Spleen (tissue), 11 donors: ENCODE results near the gene ASIC4. TPM values are rescaled to one million over a fixed set of nuclear protein-coding genes. Genes with fewer than 3 reads are reported as not detected.

Experiments used
- DNase-seq: peaks from one replicate; pipeline ENCODE4 v3.0.0-alpha.2; 2020
- H3K27ac ChIP-seq, 8 donors: fragments of 200-600 bp; sonication (generic) in 7 of 8; 1 replicate in 4 of 8; 2 replicates in 4 of 8; pipeline versions ENCODE4 v1.5.0 to v1.8.0; 2016 to 2021; ENCODE audit warnings: inconsistent platforms in 4 of 8, mild to moderate bottlenecking in 4 of 8, moderate library complexity in 1 of 8
- H3K27me3 ChIP-seq, 7 donors: fragments of 200-600 bp; sonication (generic) in 6 of 7; replicated peaks in 1 of 7; 1 replicate in 4 of 7; 2 replicates in 3 of 7; pipeline versions ENCODE4 v1.5.0 to v1.8.0; 2016 to 2021; ENCODE audit warnings: inconsistent platforms in 3 of 7, mild to moderate bottlenecking in 1 of 7
- H3K36me3 ChIP-seq, 6 donors: fragments of 200-600 bp; sonication (generic) in 5 of 6; 1 replicate in 4 of 6; 2 replicates in 2 of 6; pipeline versions ENCODE4 v1.5.0 to v1.8.0; 2016 to 2021; ENCODE audit warnings: inconsistent platforms in 2 of 6
- H3K4me1 ChIP-seq, 6 donors: fragments of 200-600 bp; sonication (generic) in 5 of 6; 1 replicate in 3 of 6; 2 replicates in 3 of 6; pipeline versions ENCODE4 v1.5.0 to v1.8.0; 2016 to 2021; ENCODE audit warnings: inconsistent platforms in 3 of 6
- H3K4me3 ChIP-seq, 8 donors: fragments of 200-600 bp; sonication (generic) in 7 of 8; 1 replicate in 4 of 8; 2 replicates in 4 of 8; pipeline versions ENCODE4 v1.5.0 to v1.8.0; 2016 to 2021; ENCODE audit warnings: inconsistent platforms in 4 of 8, mild to moderate bottlenecking in 4 of 8, moderate library complexity in 2 of 8
- H3K9me3 ChIP-seq, 8 donors: fragments of 200-600 bp; sonication (generic) in 7 of 8; 1 replicate in 4 of 8; 2 replicates in 4 of 8; pipeline versions ENCODE4 v1.5.0 to v1.8.0; 2016 to 2021; ENCODE audit warnings: inconsistent platforms in 4 of 8
- CTCF ChIP-seq, 11 experiments: fragments of 200-600 bp in 7 of 11; fragments of 450-650 bp in 4 of 11; sonication (generic) in 4 of 11; IDR thresholded peaks in 8 of 11; conservative IDR thresholded peaks in 3 of 11; 1 replicate in 7 of 11; 2 replicates in 4 of 11; pipeline versions ENCODE4 v1.4.0 to v1.8.0; 2016 to 2021; ENCODE audit warnings: antibody characterized with exemption in 11 of 11, inconsistent platforms in 4 of 11, mild to moderate bottlenecking in 1 of 11
- POLR2A ChIP-seq, 3 donors: fragments of 450-650 bp; IDR thresholded peaks; one replicate each; pipeline ENCODE4 v1.5.1; 2017; ENCODE audit warnings: antibody characterized with exemption in 3 of 3, mild to moderate bottlenecking in 1 of 3
- POLR2AphosphoS5 ChIP-seq, 3 donors: sonication (generic); formaldehyde crosslinking; IDR thresholded peaks; one replicate each; pipeline ENCODE4 v1.5.1; 2017; ENCODE audit warnings: antibody characterized with exemption in 3 of 3
- WGBS, 5 donors: extraction: QIAGEN DNeasy Blood & Tissue Kit in 3 of 5; methylation state at CpG; one replicate each; pipeline versions ENCODE4 v1.1.5 to v1.1.7; 2013 to 2018; 5-methylcytosine and 5-hydroxymethylcytosine counted together
- intact Hi-C: fragments of 100-400 bp; cut with DNase I; formaldehyde crosslinking; loops from one replicate; pipeline ENCODE4 v1.15.0; 2023; ENCODE audit warnings: low total_unique reads
- polyA plus RNA-seq, 3 donors: library from polyadenylated mRNA; stranded (reverse); fragments of 200-250 nt; gene quantifications; one replicate each; pipeline ENCODE4 v1.2.1, GENCODE V29; 2013
- total RNA-seq, 7 donors: library from RNA; depleted of rRNA in 3 of 7; stranded (reverse); fragments of >200 nt in 3 of 7; fragmentation: NEBNext Ultra II Directional in 4 of 7; extraction: Animal tissue kit (Norgen Biotek cat#: 25700) in 4 of 7; gene quantifications; one replicate each; pipeline versions ENCODE4 v1.1.0 to v1.2.1, GENCODE V29; 2016 to 2021
- donor health status: healthy with polysubstance abuse.
- donor health status: DM: no; HTN: no; CAD: no; lungs with moderate emphysema.
- donor health status: DM: no; HTN: no; CAD: no.
- donor health status: Bipolar disorder and iron deficiency.
- donor health status: healthy.
- donor health status: DM: no; HTN: no; CAD: no.
- donor health status: DM: yes; HTN: yes; CAD: no.

The ASIC4 gene
- total and polyA plus RNA-seq, 10 donors = 0.04 to 0.32 (median 0.05) TPM; not detected in 6

- Histone ChIP-seq H3K27ac (no peak overlapping the region), H3K9me3 (no peaks in the 10 kb centered on the region), H3K27me3 (peaks cover 0 to 62% (median 0%) of the 10 kb centered on the region in 7 donors), H3K4me1 (peaks cover 0 to 8% (median 2%) of the 10 kb centered on the region in 6 donors), H3K36me3 (no peaks in the 10 kb centered on the region), H3K4me3 (no peak overlapping the region)
- no peak for DNase-seq
- 73 to 91% (median 80%) methylated on average over 11 of the region's 11 CpGs for WGBS, 5 donors
- intact Hi-C loops = loop anchor here (10.0 kb wide), 1 partner anchor 60 kb away; no protein-coding TSS in a partner anchor
- TF ChIP-seq POLR2AphosphoS5 (IDR thresholded peaks at IDR 0.05) (no peak), POLR2A (IDR thresholded peaks at IDR 0.05) (no peak), CTCF (IDR thresholded peaks at IDR 0.05 in 8 of 11, conservative IDR thresholded peaks at IDR 0.05 in 3 of 11) (no peak)
Observed at GRCh38 chr2:219474285-219475060, 39.8 kb upstream of the ASIC4 start.

- intact Hi-C loops = loop anchor here (10.0 kb wide), 1 partner anchor 60 kb away; no protein-coding TSS in a partner anchor
- no peak for DNase-seq
- no peak for TF ChIP-seq POLR2AphosphoS5 (IDR thresholded peaks at IDR 0.05)
- no peak for TF ChIP-seq POLR2A (IDR thresholded peaks at IDR 0.05)
- H3K4me1 ChIP-seq = peaks cover 0 to 8% (median 2%) of the 10 kb centered on the region in 6 donors
- H3K27me3 ChIP-seq = peaks cover 0 to 62% (median 0%) of the 10 kb centered on the region in 7 donors
- no peak overlapping the region for H3K4me3 ChIP-seq
- no peak overlapping the region for H3K27ac ChIP-seq
- H3K9me3 ChIP-seq = no peaks in the 10 kb centered on the region
- 66 to 87% (median 77%) methylated on average over 6 of the region's 6 CpGs for WGBS, 5 donors
- H3K36me3 ChIP-seq = no peaks in the 10 kb centered on the region
Observed at GRCh38 chr2:219475278-219475677, 39.0 kb upstream of the ASIC4 start.

DNA sequence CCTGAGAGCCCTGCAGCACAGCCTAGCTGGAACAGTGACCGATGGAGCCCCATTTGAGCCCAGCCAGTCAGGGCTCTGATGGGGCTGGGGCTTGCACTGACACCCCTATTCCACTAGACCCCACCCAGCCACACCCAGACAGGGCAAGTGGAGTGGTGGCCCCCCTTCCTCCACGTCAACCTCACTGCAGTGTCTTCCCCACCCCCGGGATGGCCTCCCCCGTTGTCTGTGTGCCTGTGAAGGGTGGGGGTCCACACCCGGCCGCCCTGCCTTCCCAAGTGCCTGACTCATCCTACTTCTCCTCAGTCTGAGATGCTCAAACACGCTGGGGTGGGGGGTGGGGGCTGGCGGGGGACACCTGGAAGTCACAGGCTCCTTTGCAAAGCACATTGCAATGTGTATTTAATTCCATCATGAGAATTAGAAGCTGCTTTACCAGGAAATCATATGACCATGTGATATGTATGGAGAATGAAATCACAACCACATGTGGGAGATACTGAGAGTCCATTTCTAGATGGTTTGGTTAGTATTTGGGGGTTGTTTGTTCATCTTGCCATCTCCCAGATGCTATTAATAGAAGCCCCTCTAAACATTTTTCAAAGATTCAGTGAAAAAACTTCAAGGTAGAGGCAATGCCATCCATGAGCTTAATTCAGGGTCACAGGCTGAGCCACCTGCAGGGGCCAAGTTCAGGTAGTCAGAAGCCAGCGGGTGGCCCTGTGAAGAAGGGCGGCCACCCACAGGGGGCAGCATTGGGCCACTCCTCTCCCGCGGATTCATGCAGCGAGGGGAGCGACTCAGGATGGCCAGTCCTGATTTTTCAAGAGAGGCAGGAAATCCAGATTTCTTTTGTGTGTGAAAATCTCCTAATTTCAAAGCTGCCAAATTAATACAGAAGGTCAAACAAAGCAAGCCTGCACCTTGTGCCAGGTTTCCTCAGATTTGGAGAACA lies 38.3 kb upstream of the ASIC4 start:
- peaks cover 0 to 62% (median 0%) of the 10 kb centered on the region in 7 donors for H3K27me3 ChIP-seq
- intact Hi-C loops = loop anchor here (10.0 kb wide), 1 partner anchor 59 kb away; no protein-coding TSS in a partner anchor
- no peak overlapping the region for H3K27ac ChIP-seq

More for the DNA sequence above, 38.3 kb upstream of the ASIC4 start:
- H3K36me3 ChIP-seq = no peaks in the 10 kb centered on the region
- no peak for TF ChIP-seq POLR2A (IDR thresholded peaks at IDR 0.05)
- peak in 10 of 11 experiments; percentile 25 to 83 (median 68) for TF ChIP-seq CTCF (IDR thresholded peaks at IDR 0.05 in 8 of 11, conservative IDR thresholded peaks at IDR 0.05 in 3 of 11)
- H3K4me3 ChIP-seq = no peak overlapping the region
- peaks cover 0 to 8% (median 2%) of the 10 kb centered on the region in 6 donors for H3K4me1 ChIP-seq
- no peaks in the 10 kb centered on the region for H3K9me3 ChIP-seq
- 33 to 46% (median 41%) methylated on average over 11 to 14 of the region's 14 CpGs for whole genome bisulfite sequencing, 5 donors
- no peak for DNase-seq
